Gastroesophageal sphincter (tissue), 4 donors: ENCODE results near the gene SYNPR. TPM values are rescaled to one million over a fixed set of nuclear protein-coding genes. Genes with fewer than 3 reads are reported as not detected.

Experiments
- ATAC-seq: fragments of 150-250 bp; one replicate; pipeline ENCODE4 v1.9.1; 2016; ENCODE audit warnings: mild to moderate bottlenecking, moderate library complexity
- H3K27ac ChIP-seq, 4 donors: fragments of 200-600 bp; sonication (generic) in 3 of 4; 1 replicate in 3 of 4; 2 replicates in 1 of 4; pipeline ENCODE4 v1.5.1; 2016 to 2019
- H3K27me3 ChIP-seq: fragments of 200-600 bp; sonication (generic); one replicate; pipeline ENCODE4 v1.5.1; 2019
- H3K36me3 ChIP-seq, 2 donors: fragments of 200-600 bp; sonication (generic); one replicate each; pipeline ENCODE4 v1.5.1; 2019; ENCODE audit warnings: control low read depth in 1 of 2
- H3K4me1 ChIP-seq, 3 donors: fragments of 200-600 bp; sonication (generic); 1 replicate in 2 of 3; 2 replicates in 1 of 3; pipeline ENCODE4 v1.5.1; 2016 to 2019; ENCODE audit warnings: control low read depth in 2 of 3
- H3K4me3 ChIP-seq, 2 donors: fragments of 200-600 bp; sonication (generic); one replicate each; pipeline ENCODE4 v1.5.1; 2019; ENCODE audit warnings: mild to moderate bottlenecking in 1 of 2, moderate library complexity in 1 of 2
- H3K9me3 ChIP-seq, 3 donors: fragments of 200-600 bp; sonication (generic); one replicate each; pipeline ENCODE4 v1.5.1; 2017 to 2019; ENCODE audit warnings: control low read depth in 2 of 3
- CTCF ChIP-seq, 4 experiments: fragments of 200-600 bp in 2 of 4; fragments of 450-650 bp in 2 of 4; sonication (generic) in 1 of 4; IDR thresholded peaks; one replicate each; pipeline ENCODE4 v1.5.1; 2017 to 2019; ENCODE audit warnings: antibody characterized with exemption in 4 of 4, mild to moderate bottlenecking in 2 of 4, moderate library complexity in 2 of 4
- EP300 ChIP-seq: sonication (generic); formaldehyde crosslinking; IDR thresholded peaks from one replicate; pipeline ENCODE4 v1.6.1; 2017; ENCODE audit warnings: antibody characterized with exemption, mild to moderate bottlenecking
- POLR2A ChIP-seq, 2 donors: fragments of 450-650 bp; IDR thresholded peaks; one replicate each; pipeline ENCODE4 v1.6.1; 2017; ENCODE audit warnings: antibody characterized with exemption in 2 of 2, mild to moderate bottlenecking in 2 of 2, moderate library complexity in 1 of 2
- POLR2AphosphoS5 ChIP-seq: sonication (generic); formaldehyde crosslinking; IDR thresholded peaks from one replicate; pipeline ENCODE4 v1.6.1; 2017; ENCODE audit warnings: antibody characterized with exemption
- WGBS, 2 donors: methylation state at CpG; one replicate each; pipeline ENCODE4 v1.1.5; 2018; ENCODE audit warnings: low coverage in 1 of 2; 5-methylcytosine and 5-hydroxymethylcytosine counted together
- total RNA-seq, 4 donors: library from RNA; depleted of rRNA; stranded (reverse); fragments of >200 nt; gene quantifications; one replicate each; pipeline ENCODE4 v1.1.0, GENCODE V29; 2016

SYNPR gene
- total RNA-seq, 4 donors from 2014 or later = 0.47 TPM; not detected in 3

- TF ChIP-seq EP300 (no peak), POLR2A (IDR thresholded peaks at IDR 0.05) (no peak), CTCF (IDR thresholded peaks at IDR 0.05) (no peak), POLR2AphosphoS5 (no peak)
These were observed 55.7 kb downstream of the SYNPR start for GRCh38 chr3:63333815-63334214.

GRCh38 chr3:63338351-63338750 lies 60.2 kb downstream of the SYNPR start:
- TF ChIP-seq POLR2A (IDR thresholded peaks at IDR 0.05) (no peak), CTCF (IDR thresholded peaks at IDR 0.05) (no peak), POLR2AphosphoS5 (no peak), EP300 (no peak)
- H3K27ac ChIP-seq = no peak overlapping the region
- H3K27me3 ChIP-seq = no peaks in the 10 kb centered on the region
- H3K9me3 ChIP-seq = no peaks in the 10 kb centered on the region
- H3K36me3 ChIP-seq = no peaks in the 10 kb centered on the region
- no peaks in the 10 kb centered on the region for H3K4me1 ChIP-seq
- no peak overlapping the region for H3K4me3 ChIP-seq
- ATAC-seq = no peak
- 17 to 38% methylated on average over 2 of the region's 2 CpGs for WGBS, 2 donors

More at GRCh38 chr3:63333815-63334214, 55.7 kb downstream of the SYNPR start:
- WGBS, 2 donors = 48 to 64% methylated on average over 1 of the region's 1 CpG
- H3K4me1 ChIP-seq = no peaks in the 10 kb centered on the region
- no peak for ATAC-seq
- H3K27me3 ChIP-seq = peaks cover 13% of the 10 kb centered on the region
- H3K9me3 ChIP-seq = no peaks in the 10 kb centered on the region
- H3K36me3 ChIP-seq = no peaks in the 10 kb centered on the region
- H3K27ac ChIP-seq = no peak overlapping the region
- no peak overlapping the region for H3K4me3 ChIP-seq

GRCh38 chr3:63343674-63344073 lies 65.6 kb downstream of the SYNPR start:
- WGBS, 2 donors = 0 to 3% methylated on average over 8 to 9 of the region's 9 CpGs
- Histone ChIP-seq H3K4me1 (peaks cover 0 to 5% (median 0%) of the 10 kb centered on the region in 3 donors), H3K4me3 (no peak overlapping the region), H3K9me3 (no peaks in the 10 kb centered on the region), H3K27me3 (peaks cover 9% of the 10 kb centered on the region), H3K36me3 (no peaks in the 10 kb centered on the region), H3K27ac (no peak overlapping the region)
- ATAC-seq = peak; percentile 77
- peak; percentile 16 for TF ChIP-seq POLR2AphosphoS5
- no peak for TF ChIP-seq POLR2A (IDR thresholded peaks at IDR 0.05)
- no peak for TF ChIP-seq CTCF (IDR thresholded peaks at IDR 0.05)

GRCh38 chr3:63344661-63345060 lies 66.6 kb downstream of the SYNPR start:
- Histone ChIP-seq H3K27ac (no peak overlapping the region), H3K27me3 (peaks cover 15% of the 10 kb centered on the region), H3K4me3 (no peak overlapping the region), H3K9me3 (no peaks in the 10 kb centered on the region), H3K36me3 (no peaks in the 10 kb centered on the region), H3K4me1 (peaks cover 0 to 5% (median 0%) of the 10 kb centered on the region in 3 donors)
- ATAC-seq = no peak
- TF ChIP-seq POLR2A (IDR thresholded peaks at IDR 0.05) (no peak), EP300 (no peak), CTCF (IDR thresholded peaks at IDR 0.05) (no peak), POLR2AphosphoS5 (no peak)
- 36 to 51% methylated on average over 2 to 3 of the region's 3 CpGs for WGBS, 2 donors

GRCh38 chr3:63349583-63350573 lies 71.8 kb downstream of the SYNPR start:
- H3K4me3 ChIP-seq = no peak overlapping the region
- no peak for ATAC-seq
- H3K9me3 ChIP-seq = no peaks in the 10 kb centered on the region
- H3K36me3 ChIP-seq = no peaks in the 10 kb centered on the region
- no peak overlapping the region for H3K27ac ChIP-seq
- no peaks in the 10 kb centered on the region for H3K4me1 ChIP-seq
- peaks cover 12% of the 10 kb centered on the region for H3K27me3 ChIP-seq
- TF ChIP-seq CTCF (IDR thresholded peaks at IDR 0.05) (peak; percentile 48 to 68 (median 58)), POLR2AphosphoS5 (no peak), EP300 (no peak), POLR2A (IDR thresholded peaks at IDR 0.05) (no peak)
- WGBS, 2 donors = 16 to 22% methylated on average over 8 of the region's 8 CpGs
